GM10266 (cell line): Measurements from ENCODE around the gene PODNL1.
"Not testable (repeated sequence)": the region's sequence is repeated elsewhere in the genome, so short reads cannot be mapped to it uniquely, and the experiment has no call there.

Experiments
- DNase-seq: peaks from one replicate; pipeline ENCODE4 v3.0.0; 2012; ENCODE audit errors: extremely low spot score
- TF ChIP-seq, protein P1 (sequence below): IDR thresholded peaks from 2 replicates; pipeline ENCODE4 v1.5.1; 2012; ENCODE audit warnings: mild to moderate bottlenecking, low read depth; ENCODE audit not compliant: control insufficient read depth, insufficient read depth; ENCODE audit errors: missing control alignments

Gene PODNL1

GRCh38 chr19:13972368-13973155 is 34.3 kb upstream of the PODNL1 start:
- TF ChIP-seq, protein P1, sequence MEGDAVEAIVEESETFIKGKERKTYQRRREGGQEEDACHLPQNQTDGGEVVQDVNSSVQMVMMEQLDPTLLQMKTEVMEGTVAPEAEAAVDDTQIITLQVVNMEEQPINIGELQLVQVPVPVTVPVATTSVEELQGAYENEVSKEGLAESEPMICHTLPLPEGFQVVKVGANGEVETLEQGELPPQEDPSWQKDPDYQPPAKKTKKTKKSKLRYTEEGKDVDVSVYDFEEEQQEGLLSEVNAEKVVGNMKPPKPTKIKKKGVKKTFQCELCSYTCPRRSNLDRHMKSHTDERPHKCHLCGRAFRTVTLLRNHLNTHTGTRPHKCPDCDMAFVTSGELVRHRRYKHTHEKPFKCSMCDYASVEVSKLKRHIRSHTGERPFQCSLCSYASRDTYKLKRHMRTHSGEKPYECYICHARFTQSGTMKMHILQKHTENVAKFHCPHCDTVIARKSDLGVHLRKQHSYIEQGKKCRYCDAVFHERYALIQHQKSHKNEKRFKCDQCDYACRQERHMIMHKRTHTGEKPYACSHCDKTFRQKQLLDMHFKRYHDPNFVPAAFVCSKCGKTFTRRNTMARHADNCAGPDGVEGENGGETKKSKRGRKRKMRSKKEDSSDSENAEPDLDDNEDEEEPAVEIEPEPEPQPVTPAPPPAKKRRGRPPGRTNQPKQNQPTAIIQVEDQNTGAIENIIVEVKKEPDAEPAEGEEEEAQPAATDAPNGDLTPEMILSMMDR, result no peak
- no peak for DNase-seq

DNA sequence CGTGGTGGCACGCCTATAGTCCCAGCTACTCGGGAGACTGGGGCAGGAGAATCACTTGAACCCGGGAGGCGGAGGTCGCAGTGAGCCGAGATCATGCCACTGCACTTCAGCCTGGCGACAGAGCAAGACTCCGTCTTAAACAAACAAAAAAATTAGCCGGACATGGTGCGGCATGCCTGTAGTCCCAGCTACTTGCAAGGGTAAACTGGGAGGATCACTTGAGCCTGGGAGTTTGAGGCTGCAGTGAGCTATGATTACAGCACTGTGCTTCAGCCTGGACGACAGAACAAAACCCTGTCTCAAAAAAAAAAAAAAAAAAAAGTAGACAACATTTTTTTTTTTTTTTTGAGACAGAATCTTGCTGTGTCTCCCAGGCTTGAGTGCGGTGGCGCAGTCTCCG is 33.7 kb upstream of the PODNL1 start:
- not testable (repeated sequence) for DNase-seq

DNA sequence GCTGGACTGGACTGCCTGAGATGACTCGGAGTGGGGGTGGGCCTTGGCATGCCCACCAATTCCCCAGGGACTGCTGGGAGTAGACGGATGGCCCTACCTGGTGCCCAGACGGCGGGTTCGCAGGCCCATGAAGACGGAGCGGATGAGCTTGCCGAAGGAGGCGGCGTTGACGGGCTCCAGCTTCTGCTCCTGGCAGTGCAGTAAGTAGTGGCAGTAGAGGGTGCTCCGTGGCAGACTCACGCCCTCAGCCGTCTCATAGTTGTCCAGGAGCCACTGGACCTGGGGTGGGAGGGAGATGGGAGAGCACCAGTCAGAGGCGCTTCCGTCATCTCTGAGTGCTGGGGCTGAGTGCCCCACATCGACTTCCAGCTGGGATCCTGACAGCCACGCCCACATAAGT is 31.7 kb upstream of the PODNL1 start:
- DNase-seq, result no peak

DNA sequence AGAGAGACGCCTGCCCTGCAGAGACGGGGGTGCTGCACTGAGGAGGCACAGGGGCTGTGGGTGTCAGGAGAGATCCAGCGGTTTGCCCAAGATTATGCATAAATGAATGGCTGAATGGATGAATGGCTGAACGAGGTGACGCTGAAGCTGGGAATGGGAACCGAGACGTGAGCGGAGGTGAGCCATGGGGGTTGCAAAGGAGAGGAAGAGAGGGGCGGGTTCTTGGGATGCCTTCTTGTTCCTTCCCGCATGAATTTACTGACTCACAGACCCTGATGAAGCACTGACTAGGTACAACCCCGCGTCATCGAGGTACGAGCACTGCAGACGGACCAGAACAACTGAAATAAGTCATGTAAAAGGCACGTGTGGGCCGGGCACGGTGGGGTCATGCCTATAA is 30.8 kb upstream of the PODNL1 start:
- TF ChIP-seq, protein P1, result no peak
- DNase-seq, result no peak

More for the DNA sequence above, 31.7 kb upstream of the PODNL1 start:
- TF ChIP-seq, protein P1, result no peak

GRCh38 chr19:13968383-13968935 is 30.2 kb upstream of the PODNL1 start:
- TF ChIP-seq, protein P1, result no peak
- DNase-seq, result no peak

DNA sequence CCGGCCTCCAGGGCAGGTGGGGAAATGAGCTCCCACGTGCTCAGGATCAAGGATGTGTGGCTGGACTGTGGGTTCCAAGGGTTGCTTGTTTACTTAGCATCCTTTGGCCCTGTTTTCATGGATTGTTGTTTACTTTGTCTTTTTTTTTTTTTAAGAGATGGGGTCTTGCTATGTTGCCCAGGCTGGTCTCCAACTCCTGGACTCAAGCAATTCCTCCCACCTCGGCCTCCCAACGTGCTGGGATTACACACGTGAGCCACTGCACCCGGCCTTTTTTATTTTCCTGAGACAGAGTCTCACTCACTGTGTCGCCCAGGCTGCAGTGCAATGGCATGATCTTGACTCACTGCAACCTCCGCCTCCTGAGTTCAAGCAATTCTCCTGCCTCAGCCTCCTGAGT is 29.0 kb upstream of the PODNL1 start:
- DNase-seq, result not testable (repeated sequence)

- no peak for DNase-seq
- TF ChIP-seq, protein P1, result no peak
Measured at GRCh38 chr19:13966684-13967128, 28.5 kb upstream of the PODNL1 start.

GRCh38 chr19:13965926-13966683 is 27.9 kb upstream of the PODNL1 start:
- DNase-seq, result no peak
- TF ChIP-seq, protein P1, result no peak
